OCI-LY7 (cell line): ENCODE data around the gene KIZ. TPM values are rescaled to one million over a fixed set of nuclear protein-coding genes. Genes with fewer than 3 reads are reported as not detected.

Experiments
- BruUV-seq: library from RNA; stranded (reverse); fragments of 400-500 nt; replicated peaks from 2 replicates; lab custom pipeline; 2021; lab: Mats Ljungman, UMichigan
- CTCF ChIA-PET: fragments of 300-600 bp; sonication (Branson Sonifier 250); formaldehyde crosslinking; loops from one replicate; lab custom pipeline; 2022; ENCODE audit warnings: antibody characterized with exemption; ENCODE audit not compliant: unreplicated experiment; lab: Charles Lee
- POLR2A ChIA-PET: fragments of 300-600 bp; sonication (Branson Sonifier 250); formaldehyde crosslinking; loops from one replicate; lab custom pipeline; 2022; ENCODE audit warnings: antibody characterized with exemption; lab: Charles Lee
- DNase-seq: peaks from one replicate; pipeline ENCODE4 v3.0.0-alpha.2; 2015; ENCODE audit warnings: low spot score
- H2AFZ ChIP-seq: fragments of 200-600 bp; sonication (generic), shearing (Covaris generic); 2 replicates; pipeline ENCODE4 v1.6.1; 2014; ENCODE audit warnings: mild to moderate bottlenecking, antibody characterized with exemption, low read length, moderate library complexity
- H3K27ac ChIP-seq: fragments of 200-600 bp; sonication (generic); 2 replicates; pipeline ENCODE4 v1.5.1; 2014; ENCODE audit warnings: mixed run types, low read depth, mild to moderate bottlenecking, moderate library complexity, low read length, inconsistent platforms; ENCODE audit not compliant: poor library complexity, severe bottlenecking
- H3K36me3 ChIP-seq: fragments of 200-600 bp; sonication (generic); 2 replicates; pipeline ENCODE4 v1.6.1; 2014; ENCODE audit warnings: mild to moderate bottlenecking, antibody characterized with exemption, low read length, moderate library complexity, mixed read lengths; ENCODE audit not compliant: insufficient read depth
- H3K4me1 ChIP-seq: fragments of 200-600 bp; sonication (generic); 2 replicates; pipeline ENCODE4 v1.5.1; 2014; ENCODE audit warnings: mild to moderate bottlenecking, low read length; ENCODE audit not compliant: insufficient read depth, poor library complexity, severe bottlenecking
- H3K4me2 ChIP-seq: fragments of 200-600 bp; sonication (generic); 2 replicates; pipeline ENCODE4 v1.6.1; 2014; ENCODE audit warnings: mild to moderate bottlenecking, low read length
- H3K4me3 ChIP-seq: fragments of 200-600 bp; sonication (generic); 2 replicates; pipeline ENCODE4 v1.5.1; 2014; ENCODE audit warnings: mild to moderate bottlenecking, low read depth, low read length; ENCODE audit not compliant: poor library complexity, severe bottlenecking
- H3K79me2 ChIP-seq: fragments of 200-600 bp; sonication (generic); 2 replicates; pipeline ENCODE4 v1.6.1; 2016; ENCODE audit warnings: low read depth, mild to moderate bottlenecking, low read length, moderate library complexity, mixed read lengths; ENCODE audit not compliant: insufficient read depth
- H3K9me2 ChIP-seq: fragments of 200-600 bp; sonication (generic); 2 replicates; pipeline ENCODE4 v1.6.1; 2016; ENCODE audit warnings: mild to moderate bottlenecking, low read length, mixed read lengths; ENCODE audit not compliant: insufficient read depth
- H3K9me3 ChIP-seq: fragments of 200-600 bp; sonication (generic); 2 replicates; pipeline ENCODE4 v1.6.1; 2014; ENCODE audit warnings: mild to moderate bottlenecking, mixed run types, low read length, mixed read lengths
- H4K20me1 ChIP-seq: fragments of 200-600 bp; sonication (generic); 2 replicates; pipeline ENCODE4 v1.6.1; 2014; ENCODE audit warnings: mild to moderate bottlenecking, antibody characterized with exemption, low read length, moderate library complexity, mixed read lengths; ENCODE audit not compliant: insufficient read depth
- CTCF ChIP-seq: fragments of 200-600 bp; sonication (generic); conservative IDR thresholded peaks from 2 replicates; pipeline ENCODE4 v1.5.1; 2014; ENCODE audit warnings: mild to moderate bottlenecking, antibody characterized with exemption, low read length, moderate library complexity, mixed read lengths
- EZH2phosphoT487 ChIP-seq: fragments of 200-600 bp; sonication (generic); IDR thresholded peaks from 2 replicates; pipeline ENCODE4 v1.6.1; 2018; ENCODE audit warnings: low read depth, borderline replicate concordance, mild to moderate bottlenecking, mixed run types, antibody characterized with exemption, low read length, moderate library complexity, mixed read lengths
- intact Hi-C: fragments of 100-400 bp; cut with micrococcal nuclease; formaldehyde crosslinking; loops from one replicate; pipeline ENCODE4 v1.10.0; 2022; ENCODE audit not compliant: unreplicated experiment
- total RNA-seq, 2 experiments: library from RNA; depleted of rRNA in 1 of 2; stranded (reverse); fragments of >200 nt in 1 of 2; shearing (Covaris generic) in 1 of 2; gene quantifications; 2 replicates each; pipeline ENCODE4 v1.2.3, GENCODE V29; 2014 to 2022

KIZ gene
- total RNA-seq, 2 experiments from 2014 or later = 16.0 to 23.7 TPM

- Histone ChIP-seq H3K4me3 (no peak overlapping the region), H3K9me2 (no peaks in the 10 kb centered on the region), H3K27ac (no peak overlapping the region), H3K36me3 (no peaks in the 10 kb centered on the region), H4K20me1 (no peaks in the 10 kb centered on the region), H3K79me2 (no peaks in the 10 kb centered on the region), H2AFZ (no peak overlapping the region), H3K9me3 (no peaks in the 10 kb centered on the region), H3K4me2 (no peak overlapping the region), H3K4me1 (no peaks in the 10 kb centered on the region)
- TF ChIP-seq CTCF (no peak), EZH2phosphoT487 (no peak)
- intact Hi-C loops = no loop called here
- no TSS peak for BruUV-seq
- POLR2A ChIA-PET = no interaction called here
- CTCF ChIA-PET = no interaction called here
- no peak for DNase-seq
These were observed 14.5 kb upstream of the KIZ start for GRCh38 chr20:21111416-21111815.

- intact Hi-C loops = no loop called here
- TF ChIP-seq EZH2phosphoT487 (no peak), CTCF (no peak)
- H3K9me3 ChIP-seq = no peaks in the 10 kb centered on the region
- H4K20me1 ChIP-seq = no peaks in the 10 kb centered on the region
- H3K79me2 ChIP-seq = no peaks in the 10 kb centered on the region
- ChIA-PET CTCF (no interaction called here), POLR2A (no interaction called here)
- H3K4me1 ChIP-seq = no peaks in the 10 kb centered on the region
- no peak for DNase-seq
- no peak overlapping the region for H3K4me3 ChIP-seq
- BruUV-seq = no TSS peak
- no peak overlapping the region for H3K27ac ChIP-seq
- H3K36me3 ChIP-seq = no peaks in the 10 kb centered on the region
- no peaks in the 10 kb centered on the region for H3K9me2 ChIP-seq
- no peak overlapping the region for H3K4me2 ChIP-seq
- H2AFZ ChIP-seq = no peak overlapping the region
These were observed 12.2 kb upstream of the KIZ start for GRCh38 chr20:21113697-21114096.

DNA sequence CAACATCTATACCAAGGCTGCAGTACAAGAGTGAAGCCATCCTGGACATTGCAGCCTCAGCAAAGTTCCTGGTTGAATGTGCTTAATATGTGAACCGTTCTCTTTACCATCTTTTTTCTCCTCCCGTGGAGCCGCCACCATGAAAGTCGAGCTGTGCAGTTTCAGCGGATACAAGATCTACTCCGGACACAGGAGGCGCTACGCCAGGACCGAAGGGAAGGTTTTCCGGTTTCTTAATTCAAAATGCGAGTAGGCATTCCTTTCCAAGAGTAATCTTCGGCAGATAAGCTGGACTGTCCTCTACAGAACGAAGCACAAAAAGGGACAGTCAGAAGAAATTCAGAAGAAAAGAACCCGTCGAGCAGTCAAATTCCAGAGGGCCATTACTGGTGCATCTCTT, 11.3 kb upstream of the KIZ start:
- no peaks in the 10 kb centered on the region for H3K36me3 ChIP-seq
- DNase-seq = no peak
- no peaks in the 10 kb centered on the region for H3K4me1 ChIP-seq
- CTCF ChIA-PET = no interaction called here
- H4K20me1 ChIP-seq = no peaks in the 10 kb centered on the region
- POLR2A ChIA-PET = no interaction called here
- H3K27ac ChIP-seq = no peak overlapping the region
- H2AFZ ChIP-seq = no peak overlapping the region
- intact Hi-C loops = no loop called here
- no TSS peak for BruUV-seq
- H3K79me2 ChIP-seq = no peaks in the 10 kb centered on the region
- TF ChIP-seq CTCF = no peak
- no peak for TF ChIP-seq EZH2phosphoT487
- no peaks in the 10 kb centered on the region for H3K9me2 ChIP-seq
- H3K4me2 ChIP-seq = no peak overlapping the region
- no peak overlapping the region for H3K4me3 ChIP-seq
- H3K9me3 ChIP-seq = no peaks in the 10 kb centered on the region
